Loucy (cell line): ENCODE measurements around the gene LHPP.
"Not testable (repeated sequence)": the region's sequence is repeated elsewhere in the genome, so short reads cannot be mapped to it uniquely, and the experiment has no call there.

Source experiments
- EZH2phosphoT487 ChIP-seq: fragments of 200-600 bp; IDR thresholded peaks from 2 replicates; pipeline ENCODE4 v1.6.1; 2018; ENCODE audit warnings: antibody characterized with exemption, mild to moderate bottlenecking, moderate library complexity, borderline replicate concordance
- TF ChIP-seq, protein P1 (sequence below): fragments of 200-600 bp; sonication (generic); conservative IDR thresholded peaks from 2 replicates; pipeline ENCODE4 v1.5.1; 2014; ENCODE audit warnings: mild to moderate bottlenecking, antibody characterized with exemption, low read length

GRCh38 chr10:124588341-124588735 is 126.7 kb downstream of the LHPP start:
- TF ChIP-seq, protein P1, sequence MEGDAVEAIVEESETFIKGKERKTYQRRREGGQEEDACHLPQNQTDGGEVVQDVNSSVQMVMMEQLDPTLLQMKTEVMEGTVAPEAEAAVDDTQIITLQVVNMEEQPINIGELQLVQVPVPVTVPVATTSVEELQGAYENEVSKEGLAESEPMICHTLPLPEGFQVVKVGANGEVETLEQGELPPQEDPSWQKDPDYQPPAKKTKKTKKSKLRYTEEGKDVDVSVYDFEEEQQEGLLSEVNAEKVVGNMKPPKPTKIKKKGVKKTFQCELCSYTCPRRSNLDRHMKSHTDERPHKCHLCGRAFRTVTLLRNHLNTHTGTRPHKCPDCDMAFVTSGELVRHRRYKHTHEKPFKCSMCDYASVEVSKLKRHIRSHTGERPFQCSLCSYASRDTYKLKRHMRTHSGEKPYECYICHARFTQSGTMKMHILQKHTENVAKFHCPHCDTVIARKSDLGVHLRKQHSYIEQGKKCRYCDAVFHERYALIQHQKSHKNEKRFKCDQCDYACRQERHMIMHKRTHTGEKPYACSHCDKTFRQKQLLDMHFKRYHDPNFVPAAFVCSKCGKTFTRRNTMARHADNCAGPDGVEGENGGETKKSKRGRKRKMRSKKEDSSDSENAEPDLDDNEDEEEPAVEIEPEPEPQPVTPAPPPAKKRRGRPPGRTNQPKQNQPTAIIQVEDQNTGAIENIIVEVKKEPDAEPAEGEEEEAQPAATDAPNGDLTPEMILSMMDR = not testable (repeated sequence)
- TF ChIP-seq EZH2phosphoT487 = not testable (repeated sequence)
